GM10266 (cell line): ENCODE measurements around the gene USP30.

ENCODE experiments used
- DNase-seq: peaks from one replicate; pipeline ENCODE4 v3.0.0; 2012; ENCODE audit errors: extremely low spot score
- TF ChIP-seq, protein P1 (sequence below): IDR thresholded peaks from 2 replicates; pipeline ENCODE4 v1.5.1; 2012; ENCODE audit warnings: mild to moderate bottlenecking, low read depth; ENCODE audit not compliant: control insufficient read depth, insufficient read depth; ENCODE audit errors: missing control alignments

USP30 gene

GRCh38 chr12:109120095-109120494 is 67.7 kb downstream of the USP30 start:
- TF ChIP-seq, protein P1, sequence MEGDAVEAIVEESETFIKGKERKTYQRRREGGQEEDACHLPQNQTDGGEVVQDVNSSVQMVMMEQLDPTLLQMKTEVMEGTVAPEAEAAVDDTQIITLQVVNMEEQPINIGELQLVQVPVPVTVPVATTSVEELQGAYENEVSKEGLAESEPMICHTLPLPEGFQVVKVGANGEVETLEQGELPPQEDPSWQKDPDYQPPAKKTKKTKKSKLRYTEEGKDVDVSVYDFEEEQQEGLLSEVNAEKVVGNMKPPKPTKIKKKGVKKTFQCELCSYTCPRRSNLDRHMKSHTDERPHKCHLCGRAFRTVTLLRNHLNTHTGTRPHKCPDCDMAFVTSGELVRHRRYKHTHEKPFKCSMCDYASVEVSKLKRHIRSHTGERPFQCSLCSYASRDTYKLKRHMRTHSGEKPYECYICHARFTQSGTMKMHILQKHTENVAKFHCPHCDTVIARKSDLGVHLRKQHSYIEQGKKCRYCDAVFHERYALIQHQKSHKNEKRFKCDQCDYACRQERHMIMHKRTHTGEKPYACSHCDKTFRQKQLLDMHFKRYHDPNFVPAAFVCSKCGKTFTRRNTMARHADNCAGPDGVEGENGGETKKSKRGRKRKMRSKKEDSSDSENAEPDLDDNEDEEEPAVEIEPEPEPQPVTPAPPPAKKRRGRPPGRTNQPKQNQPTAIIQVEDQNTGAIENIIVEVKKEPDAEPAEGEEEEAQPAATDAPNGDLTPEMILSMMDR = no peak

DNA sequence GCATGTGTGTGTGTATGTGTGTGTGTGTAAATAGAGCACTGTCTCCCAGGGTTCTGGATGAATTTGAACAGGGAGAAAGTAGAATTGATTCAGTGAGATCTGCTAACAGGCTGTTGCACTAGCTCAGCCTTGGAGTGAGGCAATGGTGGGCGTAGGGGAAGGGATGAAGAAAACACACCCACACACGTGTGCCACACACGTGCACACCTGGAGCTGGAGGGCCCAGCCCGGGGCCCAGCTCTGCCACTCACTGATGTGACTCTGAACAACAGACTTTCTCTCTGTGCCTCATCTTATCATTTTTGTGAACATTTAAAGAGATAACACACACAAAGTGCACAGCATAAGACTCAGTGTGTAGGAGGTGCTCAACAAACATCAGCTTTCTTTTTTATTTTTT is 68.2 kb downstream of the USP30 start:
- no peak for DNase-seq
- TF ChIP-seq, protein P1 = no peak

More at GRCh38 chr12:109120095-109120494, 67.7 kb downstream of the USP30 start:
- DNase-seq = no peak

GRCh38 chr12:109121346-109121880 is 69.0 kb downstream of the USP30 start:
- TF ChIP-seq, protein P1 = no peak
- DNase-seq = no peak

DNA sequence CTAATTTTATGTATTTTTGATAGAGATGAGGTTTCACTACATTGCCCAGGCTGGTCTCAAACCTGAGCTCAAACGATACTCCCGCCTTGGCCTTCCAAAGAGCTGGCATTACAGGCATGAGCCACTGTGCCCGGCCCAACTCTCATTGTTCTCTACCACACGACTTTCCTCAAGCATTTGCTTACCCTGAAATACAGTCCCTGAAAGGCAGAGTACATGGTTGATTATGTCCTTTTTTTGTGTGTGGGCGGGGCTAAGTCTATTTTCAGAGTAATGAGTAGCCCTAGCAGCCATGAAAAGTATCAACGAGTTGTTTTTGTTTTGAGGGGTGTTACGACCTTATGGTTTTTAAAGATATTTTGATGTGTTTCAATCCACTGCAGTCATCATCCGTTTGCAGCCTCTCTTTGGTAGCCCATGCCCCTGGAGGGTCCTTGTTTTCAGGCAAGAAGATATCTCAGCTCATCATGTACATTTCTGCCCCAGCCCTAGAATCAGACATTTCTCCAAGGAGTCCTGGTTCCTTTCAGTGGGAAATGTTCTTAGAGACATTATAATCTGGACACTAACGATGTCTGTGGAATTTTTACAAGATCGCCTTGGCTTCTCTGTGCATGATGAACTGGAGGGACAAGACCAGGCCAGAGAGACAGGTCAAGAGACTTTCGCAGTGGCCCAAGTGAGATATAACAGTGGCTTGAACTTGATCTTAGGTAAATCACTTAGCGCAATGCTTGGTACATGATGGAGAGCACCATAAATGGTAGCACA is 72.7 kb downstream of the USP30 start:
- DNase-seq = no peak
- TF ChIP-seq, protein P1 = no peak

GRCh38 chr12:109125791-109126190 is 73.4 kb downstream of the USP30 start:
- DNase-seq = no peak
- TF ChIP-seq, protein P1 = no peak

DNA sequence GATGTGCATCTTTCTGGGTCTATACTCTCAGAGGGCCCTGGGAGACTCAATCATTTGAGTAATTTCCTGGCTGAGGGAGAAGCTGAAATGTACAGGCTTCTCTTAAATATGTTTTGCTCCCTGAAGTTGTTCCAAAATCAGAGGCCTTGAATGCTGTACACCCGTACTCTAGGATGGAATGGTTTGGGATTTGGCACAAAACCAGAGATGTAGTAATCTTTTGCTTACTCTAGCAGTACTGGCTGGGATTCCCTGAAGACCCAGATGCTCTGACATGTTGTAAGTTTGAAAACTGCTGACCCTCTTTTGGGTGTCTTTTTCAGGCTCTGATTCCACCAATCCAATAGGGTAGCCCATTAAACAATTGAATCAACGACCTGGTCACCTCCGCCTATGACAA is 74.4 kb downstream of the USP30 start:
- TF ChIP-seq, protein P1 = no peak
- no peak for DNase-seq
